Coronary artery (tissue), 2 donors: ENCODE measurements around the gene CFAP58.

ENCODE experiments used
- DNase-seq: peaks from one replicate; pipeline ENCODE4 v3.0.0-alpha.2; 2017; ENCODE audit warnings: low spot score
- H3K27ac ChIP-seq, 2 donors: fragments of 200-600 bp; sonication (generic); one replicate each; pipeline ENCODE4 v1.5.1; 2016 to 2019
- H3K4me3 ChIP-seq: fragments of 200-600 bp; sonication (generic); 2 replicates; pipeline ENCODE4 v1.5.1; 2016; ENCODE audit warnings: mild to moderate bottlenecking, moderate library complexity
- TF ChIP-seq, protein P1 (sequence below): fragments of 200-600 bp; sonication (generic); IDR thresholded peaks from one replicate; pipeline ENCODE4 v1.5.1; 2019; ENCODE audit warnings: antibody characterized with exemption

The CFAP58 gene

DNA sequence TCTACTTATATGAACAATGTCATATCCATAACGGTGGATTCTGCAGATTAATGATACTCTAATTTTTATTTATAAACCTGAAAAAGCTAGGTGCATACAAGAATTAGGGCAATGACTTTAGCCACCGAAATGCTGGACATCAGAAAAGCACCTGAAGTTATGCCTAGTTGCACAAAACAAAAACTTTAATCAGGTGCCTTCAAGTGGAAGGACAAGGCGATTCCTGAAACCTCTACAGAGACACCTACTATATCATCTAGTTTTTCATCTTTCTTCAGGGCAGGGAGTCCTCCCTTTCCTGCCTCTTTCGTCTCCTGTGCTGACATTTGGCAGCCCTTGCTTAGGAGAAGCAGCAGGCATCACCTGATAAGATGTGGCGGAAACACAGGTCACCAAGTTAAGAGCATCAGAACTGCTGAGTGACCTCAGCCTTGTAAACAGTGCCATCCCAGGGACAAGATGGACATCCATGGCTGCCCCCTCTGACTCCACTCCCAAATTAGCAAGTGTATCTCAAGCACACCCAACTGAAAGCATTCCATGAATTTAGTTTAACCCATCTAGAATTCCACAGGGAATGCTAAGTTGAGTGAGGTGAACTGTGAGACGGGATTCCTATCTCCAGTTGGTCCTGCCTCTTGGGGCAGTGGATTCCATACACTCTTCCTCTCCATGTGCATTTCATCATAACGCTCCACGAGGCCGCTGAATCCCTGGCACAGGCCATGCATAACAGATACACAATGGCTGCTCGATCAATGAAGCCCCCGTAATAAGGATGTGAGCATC, 21.2 kb upstream of the CFAP58 start:
- peak overlapping the region; percentile 77 to 90 for H3K27ac ChIP-seq
- DNase-seq, result peak; percentile 65
- peak overlapping the region; percentile 31 for H3K4me3 ChIP-seq
- TF ChIP-seq, protein P1, sequence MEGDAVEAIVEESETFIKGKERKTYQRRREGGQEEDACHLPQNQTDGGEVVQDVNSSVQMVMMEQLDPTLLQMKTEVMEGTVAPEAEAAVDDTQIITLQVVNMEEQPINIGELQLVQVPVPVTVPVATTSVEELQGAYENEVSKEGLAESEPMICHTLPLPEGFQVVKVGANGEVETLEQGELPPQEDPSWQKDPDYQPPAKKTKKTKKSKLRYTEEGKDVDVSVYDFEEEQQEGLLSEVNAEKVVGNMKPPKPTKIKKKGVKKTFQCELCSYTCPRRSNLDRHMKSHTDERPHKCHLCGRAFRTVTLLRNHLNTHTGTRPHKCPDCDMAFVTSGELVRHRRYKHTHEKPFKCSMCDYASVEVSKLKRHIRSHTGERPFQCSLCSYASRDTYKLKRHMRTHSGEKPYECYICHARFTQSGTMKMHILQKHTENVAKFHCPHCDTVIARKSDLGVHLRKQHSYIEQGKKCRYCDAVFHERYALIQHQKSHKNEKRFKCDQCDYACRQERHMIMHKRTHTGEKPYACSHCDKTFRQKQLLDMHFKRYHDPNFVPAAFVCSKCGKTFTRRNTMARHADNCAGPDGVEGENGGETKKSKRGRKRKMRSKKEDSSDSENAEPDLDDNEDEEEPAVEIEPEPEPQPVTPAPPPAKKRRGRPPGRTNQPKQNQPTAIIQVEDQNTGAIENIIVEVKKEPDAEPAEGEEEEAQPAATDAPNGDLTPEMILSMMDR, result no peak

- peak overlapping the region; percentile 54 to 90 for H3K27ac ChIP-seq
- TF ChIP-seq, protein P1, result no peak
- DNase-seq, result peak; percentile 63
- peak overlapping the region; percentile 40 for H3K4me3 ChIP-seq
Observed at GRCh38 chr10:104333032-104333727, 20.5 kb upstream of the CFAP58 start.

- TF ChIP-seq, protein P1, result no peak
- H3K27ac ChIP-seq, result peak overlapping the region; percentile 54 to 90
- peak overlapping the region; percentile 40 for H3K4me3 ChIP-seq
- peak; percentile 56 for DNase-seq
Observed at GRCh38 chr10:104333728-104334373, 19.8 kb upstream of the CFAP58 start.

- peak; percentile 57 for DNase-seq
- H3K27ac ChIP-seq, result peak overlapping the region in 1 of 2 donors; percentile 100
- H3K4me3 ChIP-seq, result peak overlapping the region; percentile 23
- TF ChIP-seq, protein P1, result no peak
Observed at GRCh38 chr10:104334561-104334960, 19.1 kb upstream of the CFAP58 start.

GRCh38 chr10:104334965-104335650, 18.5 kb upstream of the CFAP58 start:
- TF ChIP-seq, protein P1, result no peak
- Histone ChIP-seq H3K27ac (peak overlapping the region; percentile 99 to 100), H3K4me3 (peak overlapping the region; percentile 97)
- DNase-seq, result peak; percentile 69

DNA sequence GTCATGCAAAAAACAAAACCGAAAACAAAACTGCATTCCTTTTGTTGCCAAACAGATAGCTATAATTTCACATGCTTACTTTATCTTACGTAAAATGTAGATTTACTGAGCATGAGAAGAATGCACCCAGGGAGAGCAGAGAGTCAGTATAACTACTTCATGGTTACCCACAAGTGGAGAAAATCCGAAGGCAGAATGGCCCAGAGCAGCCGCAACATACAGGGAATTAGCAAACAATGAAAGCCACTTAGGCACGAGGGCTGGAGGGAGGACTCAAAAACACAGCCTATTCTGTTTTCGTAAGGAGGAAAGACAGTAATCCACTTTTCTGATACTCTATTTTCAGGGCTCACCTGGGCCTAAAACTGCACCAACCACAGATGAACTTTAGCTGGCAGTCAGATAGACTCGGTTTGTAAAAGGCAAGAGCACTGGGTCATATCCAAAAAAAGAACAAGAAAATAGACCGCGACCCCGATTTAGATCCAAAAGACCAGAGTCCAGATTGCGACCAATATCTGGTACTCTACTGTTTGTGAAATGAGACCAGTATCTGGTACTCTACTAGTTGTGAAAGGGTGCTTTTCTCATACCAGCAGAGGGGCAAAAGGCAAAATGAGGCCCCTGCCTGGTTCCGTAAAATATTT, 16.7 kb upstream of the CFAP58 start:
- DNase-seq, result peak; percentile 62
- Histone ChIP-seq H3K27ac (peak overlapping the region; percentile 99 to 100), H3K4me3 (peak overlapping the region; percentile 97)
- TF ChIP-seq, protein P1, result no peak
